Measurements from ENCODE around the gene PRICKLE4. TPM values are rescaled to one million over a fixed set of nuclear protein-coding genes. Genes with fewer than 3 reads are reported as not detected.

The PRICKLE4 gene
- total and polyA plus RNA-seq, 2 of the 8 experiments (the other 6 are each of a cell fraction or from before 2014, with no cell fraction given): 0.32 to 1.4 TPM

GRCh38 chr6:41778895-41779294, 1.7 kb upstream of the PRICKLE4 start:
- H3K27me3 ChIP-seq (replicated peaks in 1 of 4; ENCODE audit: control insufficient read depth in 3 of 4, extremely low read depth in 1 of 4, insufficient read depth in 3 of 4, low read length in 3 of 4): peaks cover 0 to 19% (median 8%) of the 10 kb centered on the region in 4 experiments; a peak in 6 of 7 replicates
- H2AFZ ChIP-seq (ENCODE audit: low read length): no peak overlapping the region
- no peak overlapping the region for H3K9ac ChIP-seq (replicated peaks in 1 of 4; ENCODE audit: extremely low read depth in 1 of 4, low read depth in 3 of 4, low read length in 3 of 4)
- no peaks in the 10 kb centered on the region for H3K79me2 ChIP-seq (ENCODE audit: control insufficient read depth in 1 of 2, insufficient read depth in 2 of 2, low read length in 2 of 2)
- no peak overlapping the region for H3K27ac ChIP-seq (ENCODE audit: low read depth, low read length)
- peak overlapping the region; percentile 74 to 76 for H3K4me2 ChIP-seq (ENCODE audit: insufficient read depth in 1 of 2, low read depth in 2 of 2, low read length in 2 of 2)
- peaks cover 8% of the 10 kb centered on the region for H3K23me2 ChIP-seq (ENCODE audit: low read depth, low read length)
- no peak overlapping the region for H2BK15ac ChIP-seq (ENCODE audit: low read length)
- H2BK12ac ChIP-seq (ENCODE audit: low read depth, low read length): no peak overlapping the region
- H3K18ac ChIP-seq (ENCODE audit: extremely low read depth, low read length): no peak overlapping the region
- POLR2A ChIA-PET (ENCODE audit: partially characterized antibody): interaction anchor here (0.8 to 1.0 kb wide), 2 partner anchors 8 to 274 kb away, joined by 3 read pairs; partner anchors contain the start of gene TOMM6
- H3K4me1 ChIP-seq (replicated peaks in 1 of 4; ENCODE audit: control insufficient read depth in 3 of 4, insufficient read depth in 4 of 4, low read length in 3 of 4): peaks cover 2 to 7% (median 5%) of the 10 kb centered on the region in 4 experiments; a peak in 4 of 7 replicates
- H2AK5ac ChIP-seq (ENCODE audit: low read depth, low read length): no peak overlapping the region
- DNase-seq (ENCODE audit: low read depth in 1 of 2, low spot score in 2 of 2) (no peak), FAIRE-seq (no peak)
- peak overlapping the region; percentile 55 to 85 (median 64); a peak in 7 of 8 replicates for H3K4me3 ChIP-seq (ENCODE audit: extremely low read depth in 1 of 4, insufficient read depth in 2 of 4, low read depth in 3 of 4, low read length in 4 of 4)
- H4K8ac ChIP-seq (ENCODE audit: extremely low read depth, insufficient read depth, low read length): no peak overlapping the region; the same call in 1 of the 2 replicates
- H4K5ac ChIP-seq (ENCODE audit: insufficient read length, low read depth, low read length): no peak overlapping the region
- no peak overlapping the region for H3K4ac ChIP-seq (replicated peaks; ENCODE audit: insufficient read length, low read depth, low read length)
- H3K36me3 ChIP-seq (ENCODE audit: control insufficient read depth in 2 of 4, insufficient read depth in 4 of 4, low read length in 3 of 4): no peaks in the 10 kb centered on the region; a peak in 1 of 8 replicates
- H3K56ac ChIP-seq (replicated peaks; ENCODE audit: insufficient read length, low read depth, low read length): no peak overlapping the region
- H3K9me3 ChIP-seq (ENCODE audit: insufficient read depth in 2 of 2, low read depth in 1 of 2, low read length in 1 of 2): no peaks in the 10 kb centered on the region
- CTCF ChIA-PET (ENCODE audit: partially characterized antibody): interaction anchor here (1.0 to 5.2 kb wide), 5 partner anchors 41 to 265 kb away, joined by 3 to 58 read pairs (median 3); no protein-coding TSS in a partner anchor
- peaks cover 0 to 3% of the 10 kb centered on the region in 2 experiments for H4K20me1 ChIP-seq (replicated peaks in 1 of 2; ENCODE audit: control insufficient read depth in 1 of 2, insufficient read depth in 2 of 2, low read length in 2 of 2)
- no peak overlapping the region for H2BK5ac ChIP-seq (ENCODE audit: low read depth, low read length)
- no peak overlapping the region for H2BK20ac ChIP-seq (ENCODE audit: low read length)
- H2BK120ac ChIP-seq (replicated peaks; ENCODE audit: low read depth, low read length): no peak overlapping the region
- no peak overlapping the region for H3K23ac ChIP-seq (ENCODE audit: insufficient read length)
- H3K14ac ChIP-seq (ENCODE audit: insufficient read length): no peak overlapping the region
- H3K79me1 ChIP-seq (ENCODE audit: low read depth, low read length): no peaks in the 10 kb centered on the region
- H4K91ac ChIP-seq (replicated peaks; ENCODE audit: insufficient read length, low read length): no peak overlapping the region
- WGBS, 2 experiments (ENCODE audit: extremely low coverage in 1 of 2, insufficient coverage in 1 of 2, insufficient read length in 1 of 2, insufficient replicate concordance in 2 of 2, low coverage in 1 of 2, low lambda C conversion rate in 2 of 2, missing lambda C conversion rate in 1 of 2): 68% methylated on average over 6 of the region's 6 CpGs; no CpG with 5 or more reads in 1 of the 2 experiments
- TF ChIP-seq KDM4A (IDR thresholded peaks at IDR 0.05; ENCODE audit: low read depth, low read length, severe bottlenecking) (no peak), SIN3A (conservative IDR thresholded peaks at IDR 0.05 in 1 of 2, IDR thresholded peaks at IDR 0.05 in 1 of 2; ENCODE audit: low read depth in 1 of 2, low read length in 2 of 2) (no peak), CBX5 (IDR thresholded peaks at IDR 0.05; ENCODE audit: low read depth, low read length) (no peak), SIX5 (IDR thresholded peaks at IDR 0.05; ENCODE audit: low read depth, low read length) (no peak), RAD21 (IDR thresholded peaks at IDR 0.05 in 1 of 2, conservative IDR thresholded peaks at IDR 0.05 in 1 of 2; ENCODE audit: low read depth in 2 of 2, low read length in 2 of 2) (no peak), ZNF274 (IDR thresholded peaks at IDR 0.05; ENCODE audit: borderline replicate concordance, extremely low read depth, low read length) (no peak), POLR2A (IDR thresholded peaks at IDR 0.05; ENCODE audit: control extremely low read depth in 1 of 2, low read depth in 2 of 2, low read length in 2 of 2) (no peak), TCF12 (IDR thresholded peaks at IDR 0.05; ENCODE audit: low read depth, low read length) (no peak), HDAC2 (IDR thresholded peaks at IDR 0.05; ENCODE audit: borderline replicate concordance in 1 of 2, low read depth in 2 of 2, low read length in 2 of 2) (no peak), SRF (IDR thresholded peaks at IDR 0.05; ENCODE audit: low read depth, low read length) (no peak), BACH1 (IDR thresholded peaks at IDR 0.05; ENCODE audit: low read length) (no peak), CHD2 (IDR thresholded peaks at IDR 0.05; ENCODE audit: low read length) (no peak)
- TF ChIP-seq, protein P1, sequence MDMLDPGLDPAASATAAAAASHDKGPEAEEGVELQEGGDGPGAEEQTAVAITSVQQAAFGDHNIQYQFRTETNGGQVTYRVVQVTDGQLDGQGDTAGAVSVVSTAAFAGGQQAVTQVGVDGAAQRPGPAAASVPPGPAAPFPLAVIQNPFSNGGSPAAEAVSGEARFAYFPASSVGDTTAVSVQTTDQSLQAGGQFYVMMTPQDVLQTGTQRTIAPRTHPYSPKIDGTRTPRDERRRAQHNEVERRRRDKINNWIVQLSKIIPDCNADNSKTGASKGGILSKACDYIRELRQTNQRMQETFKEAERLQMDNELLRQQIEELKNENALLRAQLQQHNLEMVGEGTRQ (IDR thresholded peaks at IDR 0.05; ENCODE audit: low read length): no peak
